Brain microvascular endothelial cell (primary cell): Measurements from ENCODE around the gene RNASEH2A.

Source experiments
- DNase-seq: peaks from one replicate; pipeline ENCODE4 v3.0.0-alpha.2; 2020
- H3K27ac ChIP-seq: fragments of 250-450 bp; sonication (Bioruptor Pico); 2 replicates; pipeline ENCODE4 v1.5.1; 2020; ENCODE audit warnings: mild to moderate bottlenecking, moderate library complexity
- H3K27me3 ChIP-seq: fragments of 250-450 bp; sonication (Bioruptor Pico); replicated peaks from 2 replicates; pipeline ENCODE4 v1.5.1; 2020; ENCODE audit warnings: mild to moderate bottlenecking
- H3K36me3 ChIP-seq: fragments of 250-450 bp; sonication (Bioruptor Pico); replicated peaks from 2 replicates; pipeline ENCODE4 v1.5.1; 2020; ENCODE audit warnings: mild to moderate bottlenecking
- H3K4me3 ChIP-seq: 2 replicates; pipeline ENCODE4 v1.5.1; 2011; ENCODE audit warnings: low read depth, mild to moderate bottlenecking, control low read depth, low read length, moderate library complexity
- CTCF ChIP-seq: IDR thresholded peaks from 2 replicates; pipeline ENCODE4 v1.5.1; 2011; ENCODE audit warnings: low read depth, mild to moderate bottlenecking, moderate library complexity, low read length, control low read depth, inconsistent platforms; ENCODE audit errors: missing control alignments
- in situ Hi-C: cut with HindIII; loops from 2 replicates; pipeline ENCODE4 v1.10.0; 2017; ENCODE audit warnings: low sequenced_read_pairs, low pct_ligation_motif_present

The RNASEH2A gene

GRCh38 chr19:12779162-12779993 is 27.0 kb upstream of the RNASEH2A start:
- TF ChIP-seq CTCF, result peak; percentile 37
- peak overlapping the region; percentile 66 for H3K4me3 ChIP-seq
- H3K27ac ChIP-seq, result peak overlapping the region; percentile 93
- in situ Hi-C loops, result no loop called here
- no peaks in the 10 kb centered on the region for H3K27me3 ChIP-seq
- H3K36me3 ChIP-seq, result no peaks in the 10 kb centered on the region
- DNase-seq, result peak; percentile 79

- in situ Hi-C loops, result no loop called here
- Histone ChIP-seq H3K4me3 (peak overlapping the region; percentile 48), H3K27ac (peak overlapping the region; percentile 59), H3K27me3 (no peaks in the 10 kb centered on the region), H3K36me3 (no peaks in the 10 kb centered on the region)
- TF ChIP-seq CTCF, result no peak
- DNase-seq, result no peak
Measured at GRCh38 chr19:12782174-12782423, 24.3 kb upstream of the RNASEH2A start.

- H3K36me3 ChIP-seq, result no peaks in the 10 kb centered on the region
- peak overlapping the region; percentile 59 for H3K27ac ChIP-seq
- H3K4me3 ChIP-seq, result peak overlapping the region; percentile 48
- TF ChIP-seq CTCF, result no peak
- peak; percentile 65 for DNase-seq
- H3K27me3 ChIP-seq, result no peaks in the 10 kb centered on the region
- in situ Hi-C loops, result no loop called here
Measured at GRCh38 chr19:12782424-12783290, 23.7 kb upstream of the RNASEH2A start.

GRCh38 chr19:12783291-12783848 is 23.0 kb upstream of the RNASEH2A start:
- TF ChIP-seq CTCF, result no peak
- Histone ChIP-seq H3K36me3 (no peaks in the 10 kb centered on the region), H3K27me3 (no peaks in the 10 kb centered on the region), H3K27ac (peak overlapping the region; percentile 59), H3K4me3 (peak overlapping the region; percentile 48)
- in situ Hi-C loops, result no loop called here
- no peak for DNase-seq

GRCh38 chr19:12783849-12784393 is 22.5 kb upstream of the RNASEH2A start:
- Histone ChIP-seq H3K4me3 (no peak overlapping the region), H3K36me3 (no peaks in the 10 kb centered on the region), H3K27me3 (no peaks in the 10 kb centered on the region), H3K27ac (peak overlapping the region; percentile 34)
- DNase-seq, result no peak
- in situ Hi-C loops, result no loop called here
- no peak for TF ChIP-seq CTCF
